GM19463 (cell line): ENCODE data around the gene PDZRN4.

Source experiments
- ATAC-seq: cut with Tn5 transposase; IDR thresholded peaks from one replicate; pipeline ENCODE4 v1.9.1; 2021; ENCODE audit warnings: mild to moderate bottlenecking, moderate library complexity; ENCODE audit not compliant: unreplicated experiment

PDZRN4 gene

DNA sequence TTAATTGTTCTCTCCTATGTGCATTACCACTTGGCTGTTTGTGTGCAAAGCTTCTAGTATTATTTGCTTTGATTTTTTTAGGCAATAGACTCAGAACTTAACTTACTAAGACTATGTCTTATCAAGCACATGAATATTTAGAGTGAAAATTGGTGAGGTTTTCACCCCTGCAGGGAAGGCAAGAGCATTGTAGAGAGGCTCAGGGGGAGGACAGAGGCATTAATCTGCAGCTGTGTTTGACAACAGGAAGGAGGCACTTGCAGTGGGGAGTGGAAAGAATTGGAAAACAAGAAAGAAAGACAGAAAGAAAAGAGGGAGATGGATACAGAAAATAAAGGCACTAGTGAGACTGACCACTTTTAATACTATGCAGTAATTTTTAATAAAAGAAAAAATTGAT is 431.6 kb downstream of the PDZRN4 start:
- ATAC-seq, result no peak

DNA sequence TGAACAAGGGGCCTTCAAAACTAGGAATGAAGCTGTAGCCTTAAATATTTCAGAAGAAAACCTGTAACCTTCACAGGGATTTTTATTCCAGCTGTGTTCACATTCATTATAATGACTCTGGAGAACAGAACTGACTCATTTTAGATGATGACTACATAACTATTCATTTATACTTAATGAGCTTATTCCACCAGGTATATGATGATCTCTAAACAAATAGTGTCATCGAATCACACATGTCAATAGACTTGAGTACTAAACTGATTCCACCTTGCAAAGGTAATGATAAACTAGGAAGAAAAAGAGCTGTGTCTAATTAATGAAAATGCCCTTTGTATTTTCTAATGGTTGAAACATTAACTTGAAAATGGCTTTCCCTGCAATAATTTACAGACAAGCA is 433.2 kb downstream of the PDZRN4 start:
- no peak for ATAC-seq
